Activated CD8-positive, alpha-beta T cell treated with anti-CD3 and anti-CD28 coated beads, Interleukin-2, amount 10 ng/mL, durations not matched to agents 7 days and 5 days (primary cell): ENCODE results near the gene SUPT20H. TPM values are rescaled to one million over a fixed set of nuclear protein-coding genes. Genes with fewer than 3 reads are reported as not detected.

Experiments
- ATAC-seq: fragments of 150-1000 bp; cut with Tn5 transposase; one replicate; pipeline ENCODE4 v1.10.0; 2021; ENCODE audit warnings: moderate library complexity
- CTCF ChIA-PET: fragments of 350-600 bp; sonication (Branson Sonifier 250); formaldehyde crosslinking; loops from one replicate; lab custom pipeline; 2021; ENCODE audit warnings: antibody characterized with exemption; lab: Charles Lee
- POLR2A ChIA-PET: fragments of 350-600 bp; sonication (Branson Sonifier 250); formaldehyde crosslinking; loops from one replicate; lab custom pipeline; 2021; ENCODE audit warnings: antibody characterized with exemption; lab: Charles Lee
- DNase-seq: peaks from one replicate; pipeline ENCODE4 v3.0.0-alpha.2; 2020
- H3K27ac Mint-ChIP-seq: one replicate; pipeline ENCODE4 v1.8.0; 2021; ENCODE audit warnings: mild to moderate bottlenecking, mixed read lengths
- H3K27me3 Mint-ChIP-seq: one replicate; pipeline ENCODE4 v1.8.0; 2021; ENCODE audit warnings: low read depth, mixed read lengths
- H3K36me3 Mint-ChIP-seq: one replicate; pipeline ENCODE4 v1.8.0; 2021; ENCODE audit warnings: low read depth, mixed read lengths
- H3K4me1 Mint-ChIP-seq: one replicate; pipeline ENCODE4 v1.8.0; 2021; ENCODE audit warnings: low read depth, mixed read lengths
- H3K4me3 Mint-ChIP-seq: one replicate; pipeline ENCODE4 v1.8.0; 2021; ENCODE audit warnings: mild to moderate bottlenecking, mixed read lengths
- H3K9me3 Mint-ChIP-seq: one replicate; pipeline ENCODE4 v1.8.0; 2022; ENCODE audit warnings: mixed read lengths; ENCODE audit not compliant: insufficient read depth
- total RNA-seq, 2 experiments: library from RNA; stranded (reverse); gene quantifications; one replicate each; pipeline ENCODE4 v1.2.3, GENCODE V29; 2021

SUPT20H gene
- 10 to 100 TPM; 67.4 to 71.5 TPM for total RNA-seq

GRCh38 chr13:37058910-37059847 is at the start of gene SUPT20H:
Gene SUPT20H, minus strand, starts transcription at chr13:37059688. Its CDS starts 8,198 bp downstream, at chr13:37051490.
- Mint-ChIP-seq H3K9me3 (no peaks in the 10 kb centered on the region), H3K4me3 (peak within 1 kb of the TSS; percentile 94), H3K27me3 (peaks cover 8% of the 10 kb centered on the region), H3K27ac (peak within 1 kb of the TSS; percentile 93), H3K36me3 (peaks cover 30% of the 10 kb centered on the region), H3K4me1 (peaks cover 34% of the 10 kb centered on the region)
- peak; percentile 95 for DNase-seq
- peak; percentile 97 for ATAC-seq
- CTCF ChIA-PET, result interaction anchor here (0.6 to 1.3 kb wide), 3 partner anchors 10 to 631 kb away, joined by 3 read pairs; no protein-coding TSS in a partner anchor
- POLR2A ChIA-PET, result interaction anchor here (0.9 to 2.1 kb wide), 4 partner anchors 15 to 59 kb away, joined by 3 to 19 read pairs (median 3); partner anchors contain the start of genes ALG5 and EXOSC8

DNA sequence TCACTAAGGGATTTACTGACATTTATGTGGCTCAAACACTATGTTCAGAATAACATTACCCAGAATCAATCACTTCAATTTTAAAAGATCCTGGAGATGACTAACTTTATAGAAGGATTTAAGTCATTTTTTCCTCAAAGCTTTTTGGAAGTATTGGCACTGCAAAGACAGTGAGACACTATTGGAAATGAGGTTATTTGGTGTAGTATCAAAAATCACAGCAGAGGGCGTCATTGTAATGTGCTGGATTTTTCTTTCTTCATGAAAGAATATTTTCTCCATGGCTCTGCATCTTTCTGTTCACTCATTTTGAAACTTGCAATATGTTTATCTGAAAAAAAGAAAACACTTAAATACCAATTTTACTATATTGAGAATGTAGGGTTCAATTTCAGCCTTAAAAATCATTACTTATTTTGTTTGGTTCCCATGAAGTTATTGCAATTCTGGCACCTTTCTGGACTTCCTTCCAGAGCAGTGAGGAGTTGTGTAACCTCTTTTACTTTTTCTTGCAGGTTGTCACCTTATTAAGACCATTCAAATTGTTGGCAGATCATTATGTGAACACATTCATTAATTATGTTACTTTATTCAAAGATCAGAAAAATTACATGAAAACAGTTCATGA is 49.7 kb upstream of the SUPT20H start:
- CTCF ChIA-PET, result no interaction called here
- Mint-ChIP-seq H3K27ac (no peak overlapping the region), H3K4me3 (no peak overlapping the region), H3K4me1 (no peaks in the 10 kb centered on the region), H3K9me3 (no peaks in the 10 kb centered on the region), H3K36me3 (no peaks in the 10 kb centered on the region), H3K27me3 (no peaks in the 10 kb centered on the region)
- POLR2A ChIA-PET, result no interaction called here
- ATAC-seq (no peak), DNase-seq (no peak)

DNA sequence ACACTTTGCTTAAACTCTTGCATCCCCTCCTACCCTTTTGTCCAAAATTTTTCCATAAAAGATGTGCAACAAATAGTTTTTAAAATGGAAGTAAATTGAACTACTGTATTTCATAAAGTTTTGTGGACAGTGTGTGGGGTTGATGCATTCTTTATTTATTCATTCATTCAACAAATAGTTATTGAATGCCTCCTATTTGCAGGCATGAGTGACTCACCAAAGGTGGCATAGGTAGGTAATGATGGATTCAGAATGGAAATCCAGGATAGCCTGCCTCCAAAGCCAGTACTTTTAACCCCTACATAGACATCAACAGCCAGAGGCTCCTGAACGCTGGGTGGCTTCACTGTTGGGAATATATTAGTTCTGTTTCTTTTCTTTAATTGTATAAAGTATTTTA is 48.4 kb upstream of the SUPT20H start:
- H3K4me3 Mint-ChIP-seq, result no peak overlapping the region
- ChIA-PET POLR2A (no interaction called here), CTCF (no interaction called here)
- no peaks in the 10 kb centered on the region for H3K9me3 Mint-ChIP-seq
- no peaks in the 10 kb centered on the region for H3K27me3 Mint-ChIP-seq
- DNase-seq (no peak), ATAC-seq (no peak)
- no peak overlapping the region for H3K27ac Mint-ChIP-seq
- H3K36me3 Mint-ChIP-seq, result no peaks in the 10 kb centered on the region
- H3K4me1 Mint-ChIP-seq, result no peaks in the 10 kb centered on the region

- no peak for ATAC-seq
- Mint-ChIP-seq H3K9me3 (no peaks in the 10 kb centered on the region), H3K4me1 (no peaks in the 10 kb centered on the region), H3K4me3 (no peak overlapping the region), H3K27me3 (no peaks in the 10 kb centered on the region), H3K27ac (no peak overlapping the region), H3K36me3 (no peaks in the 10 kb centered on the region)
- no peak for DNase-seq
- ChIA-PET POLR2A (no interaction called here), CTCF (no interaction called here)
Measured at GRCh38 chr13:37107456-37107855, 48.0 kb upstream of the SUPT20H start.

- Mint-ChIP-seq H3K36me3 (no peaks in the 10 kb centered on the region), H3K4me3 (no peak overlapping the region), H3K27ac (no peak overlapping the region), H3K27me3 (no peaks in the 10 kb centered on the region), H3K4me1 (no peaks in the 10 kb centered on the region), H3K9me3 (no peaks in the 10 kb centered on the region)
- CTCF ChIA-PET, result no interaction called here
- POLR2A ChIA-PET, result no interaction called here
- DNase-seq (no peak), ATAC-seq (no peak)
Measured at GRCh38 chr13:37106642-37107041, 47.2 kb upstream of the SUPT20H start.

DNA sequence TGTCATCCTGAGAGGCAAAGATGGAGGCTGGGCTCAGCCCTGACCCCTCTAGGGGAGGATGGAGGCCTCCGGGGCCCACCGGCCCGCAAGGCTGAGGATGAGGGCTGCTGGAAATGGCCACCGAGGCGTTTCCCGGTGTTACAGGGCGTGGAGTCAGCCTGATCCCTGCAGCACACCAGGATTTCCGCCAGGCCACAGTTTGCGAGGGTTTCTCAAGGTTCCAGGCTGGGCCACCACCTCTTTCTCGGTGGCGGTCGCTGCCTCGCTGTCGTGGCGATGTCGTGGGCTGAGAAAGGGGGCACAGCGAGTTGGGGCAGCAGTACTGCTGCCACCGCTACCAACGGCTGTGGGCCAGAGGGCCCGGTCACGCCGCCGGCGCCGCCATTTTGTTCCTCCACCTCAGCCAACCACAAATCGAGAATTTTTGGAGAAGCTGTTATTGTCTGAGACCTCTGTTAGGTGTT is 45.8 kb upstream of the SUPT20H start, which contains the start of gene CSNK1A1L:
CSNK1A1L (minus strand) TSS at position 414 of the 464 bp plus-strand sequence; CDS start at position 6, 408 bp downstream.
- no peak for ATAC-seq
- ChIA-PET CTCF (no interaction called here), POLR2A (interaction anchor here (0.6 kb wide), 1 partner anchor 20 kb away, joined by 3 read pairs; no protein-coding TSS in a partner anchor)
- no peaks in the 10 kb centered on the region for H3K27me3 Mint-ChIP-seq
- no peak within 1 kb of the TSS for H3K4me3 Mint-ChIP-seq
- H3K36me3 Mint-ChIP-seq, result no peaks in the 10 kb centered on the region
- H3K4me1 Mint-ChIP-seq, result no peaks in the 10 kb centered on the region
- DNase-seq, result no peak
- no peaks in the 10 kb centered on the region for H3K9me3 Mint-ChIP-seq
- no peak within 1 kb of the TSS for H3K27ac Mint-ChIP-seq

GRCh38 chr13:37102896-37103295 is 43.4 kb upstream of the SUPT20H start:
- H3K4me1 Mint-ChIP-seq, result no peaks in the 10 kb centered on the region
- POLR2A ChIA-PET, result no interaction called here
- no peaks in the 10 kb centered on the region for H3K27me3 Mint-ChIP-seq
- ATAC-seq (no peak), DNase-seq (no peak)
- no peaks in the 10 kb centered on the region for H3K9me3 Mint-ChIP-seq
- no peak overlapping the region for H3K4me3 Mint-ChIP-seq
- H3K36me3 Mint-ChIP-seq, result no peaks in the 10 kb centered on the region
- CTCF ChIA-PET, result no interaction called here
- no peak overlapping the region for H3K27ac Mint-ChIP-seq

GRCh38 chr13:37101201-37101600 is 41.7 kb upstream of the SUPT20H start:
- POLR2A ChIA-PET, result no interaction called here
- H3K27ac Mint-ChIP-seq, result no peak overlapping the region
- H3K4me3 Mint-ChIP-seq, result no peak overlapping the region
- DNase-seq (no peak), ATAC-seq (no peak)
- CTCF ChIA-PET, result no interaction called here
- H3K4me1 Mint-ChIP-seq, result no peaks in the 10 kb centered on the region
- H3K27me3 Mint-ChIP-seq, result no peaks in the 10 kb centered on the region
- no peaks in the 10 kb centered on the region for H3K36me3 Mint-ChIP-seq
- no peaks in the 10 kb centered on the region for H3K9me3 Mint-ChIP-seq

- DNase-seq, result no peak
- H3K4me1 Mint-ChIP-seq, result no peaks in the 10 kb centered on the region
- ChIA-PET CTCF (no interaction called here), POLR2A (no interaction called here)
- ATAC-seq, result no peak
- no peaks in the 10 kb centered on the region for H3K27me3 Mint-ChIP-seq
- no peaks in the 10 kb centered on the region for H3K9me3 Mint-ChIP-seq
- no peaks in the 10 kb centered on the region for H3K36me3 Mint-ChIP-seq
- no peak overlapping the region for H3K4me3 Mint-ChIP-seq
- H3K27ac Mint-ChIP-seq, result no peak overlapping the region
Measured at GRCh38 chr13:37100731-37101130, 41.2 kb upstream of the SUPT20H start.

DNA sequence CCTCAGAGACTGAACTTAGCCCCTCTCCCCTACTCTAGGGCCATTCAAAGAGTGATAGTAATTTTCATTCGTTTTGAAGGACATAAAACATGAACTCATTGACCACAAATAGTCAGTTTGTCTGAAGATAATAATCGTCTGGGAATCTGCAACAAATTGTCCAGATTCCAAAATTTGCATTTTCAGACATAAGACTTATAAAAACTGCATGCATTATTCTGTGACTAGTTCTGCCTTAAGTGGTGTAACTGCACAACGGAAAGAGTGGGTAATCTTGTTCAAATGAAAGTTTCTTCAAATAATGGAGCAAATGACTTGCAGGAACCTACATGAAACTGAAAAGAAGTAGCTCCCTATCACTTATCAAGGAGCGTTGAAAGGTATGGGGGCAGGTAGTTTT is 37.6 kb upstream of the SUPT20H start:
- DNase-seq, result no peak
- Mint-ChIP-seq H3K36me3 (no peaks in the 10 kb centered on the region), H3K4me3 (no peak overlapping the region), H3K9me3 (no peaks in the 10 kb centered on the region), H3K27ac (no peak overlapping the region), H3K27me3 (no peaks in the 10 kb centered on the region), H3K4me1 (no peaks in the 10 kb centered on the region)
- no peak for ATAC-seq
- CTCF ChIA-PET, result no interaction called here
- POLR2A ChIA-PET, result no interaction called here

DNA sequence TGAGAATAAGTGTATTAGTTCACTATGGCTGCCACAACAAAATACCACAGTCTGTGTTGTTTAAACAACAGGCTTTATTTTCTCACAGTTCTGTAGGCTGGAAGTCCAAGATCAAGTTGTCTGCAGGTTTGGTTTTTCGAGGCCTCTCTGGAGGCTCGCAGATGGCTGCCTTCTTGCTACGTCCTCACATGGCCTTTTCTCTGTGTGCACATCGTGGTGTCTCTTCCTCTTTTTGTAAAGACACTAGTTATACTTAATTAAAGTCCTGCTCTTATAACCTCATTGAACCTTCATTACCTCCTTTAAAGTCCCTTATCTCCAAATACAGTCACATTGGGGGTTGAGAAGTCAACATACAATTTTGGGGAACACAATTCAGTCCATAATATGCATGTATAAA is 35.4 kb upstream of the SUPT20H start:
- DNase-seq, result no peak
- Mint-ChIP-seq H3K36me3 (no peaks in the 10 kb centered on the region), H3K4me1 (no peaks in the 10 kb centered on the region), H3K4me3 (no peak overlapping the region), H3K9me3 (no peaks in the 10 kb centered on the region), H3K27me3 (no peaks in the 10 kb centered on the region), H3K27ac (no peak overlapping the region)
- ChIA-PET CTCF (no interaction called here), POLR2A (no interaction called here)
- ATAC-seq, result no peak

DNA sequence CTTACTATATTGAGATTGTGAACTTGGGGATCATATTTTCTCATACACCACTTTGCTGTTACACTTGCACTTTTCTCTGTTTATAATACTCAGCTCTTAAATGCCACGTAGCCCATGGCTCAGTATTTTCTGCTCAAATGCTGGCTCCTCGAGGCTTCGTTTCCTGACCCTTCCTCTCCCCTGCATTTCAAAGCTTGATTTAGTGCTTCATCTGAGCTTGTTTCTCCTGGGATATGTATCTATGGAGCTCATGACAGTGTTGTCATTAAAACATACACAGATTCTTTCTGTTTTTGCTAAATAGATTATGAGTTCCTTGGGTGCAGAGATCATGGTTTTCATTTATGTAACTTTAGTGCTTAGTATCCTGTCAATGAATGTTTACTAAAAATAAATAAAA is 34.6 kb upstream of the SUPT20H start:
- no peaks in the 10 kb centered on the region for H3K36me3 Mint-ChIP-seq
- ChIA-PET CTCF (no interaction called here), POLR2A (no interaction called here)
- H3K4me1 Mint-ChIP-seq, result no peaks in the 10 kb centered on the region
- no peaks in the 10 kb centered on the region for H3K27me3 Mint-ChIP-seq
- ATAC-seq, result no peak
- H3K9me3 Mint-ChIP-seq, result no peaks in the 10 kb centered on the region
- no peak overlapping the region for H3K27ac Mint-ChIP-seq
- no peak for DNase-seq
- no peak overlapping the region for H3K4me3 Mint-ChIP-seq
